ENCODE measurements around the gene CCDC178.
"Not testable (repeated sequence)": the region's sequence is repeated elsewhere in the genome, so short reads cannot be mapped to it uniquely, and the experiment has no call there.

CCDC178 gene

GRCh38 chr18:32998285-32998684 lies 442.2 kb downstream of the CCDC178 start:
- DNase-seq (ENCODE audit: low read depth), result no peak

- DNase-seq (ENCODE audit: low read depth), result no peak
Measured at GRCh38 chr18:32983721-32984120, 456.8 kb downstream of the CCDC178 start.

- DNase-seq (ENCODE audit: low read depth), result no peak
Measured at GRCh38 chr18:32980896-32981295, 459.6 kb downstream of the CCDC178 start.

GRCh38 chr18:32975501-32975900 lies 465.0 kb downstream of the CCDC178 start:
- no peak for DNase-seq (ENCODE audit: low read depth)

- no peak for DNase-seq (ENCODE audit: low read depth)
Measured at GRCh38 chr18:32975163-32975436, 465.4 kb downstream of the CCDC178 start.

GRCh38 chr18:32974421-32975162 lies 465.9 kb downstream of the CCDC178 start:
- no peak for DNase-seq (ENCODE audit: low read depth)

GRCh38 chr18:32968248-32968647 lies 472.3 kb downstream of the CCDC178 start:
- DNase-seq (ENCODE audit: low read depth), result no peak

- DNase-seq (ENCODE audit: low read depth), result no peak
Measured at GRCh38 chr18:32966141-32966540, 474.4 kb downstream of the CCDC178 start.

GRCh38 chr18:32961538-32961937 lies 479.0 kb downstream of the CCDC178 start:
- no peak for DNase-seq (ENCODE audit: low read depth)

GRCh38 chr18:32958746-32959145 lies 481.8 kb downstream of the CCDC178 start:
- no peak for DNase-seq (ENCODE audit: low read depth)

- peak; percentile 72 for DNase-seq (ENCODE audit: low read depth)
Measured at GRCh38 chr18:32956591-32957315, 483.8 kb downstream of the CCDC178 start.

GRCh38 chr18:32952318-32952717 lies 488.2 kb downstream of the CCDC178 start:
- DNase-seq (ENCODE audit: low read depth), result not testable (repeated sequence)

- DNase-seq (ENCODE audit: low read depth), result no peak
Measured at GRCh38 chr18:32937597-32937996, 502.9 kb downstream of the CCDC178 start.

GRCh38 chr18:32937066-32937465 lies 503.5 kb downstream of the CCDC178 start:
- DNase-seq (ENCODE audit: low read depth), result no peak

GRCh38 chr18:32934201-32934600 lies 506.3 kb downstream of the CCDC178 start:
- no peak for DNase-seq (ENCODE audit: low read depth)

GRCh38 chr18:32930695-32931301 lies 509.7 kb downstream of the CCDC178 start:
- peak; percentile 48 for DNase-seq (ENCODE audit: low read depth)

GRCh38 chr18:32929213-32929612 lies 511.3 kb downstream of the CCDC178 start:
- no peak for DNase-seq (ENCODE audit: low read depth)

GRCh38 chr18:32922951-32923430 lies 517.5 kb downstream of the CCDC178 start:
- DNase-seq (ENCODE audit: low read depth), result no peak

GRCh38 chr18:32920796-32921787 lies 519.4 kb downstream of the CCDC178 start:
- DNase-seq (ENCODE audit: low read depth), result peak; percentile 92

GRCh38 chr18:32919799-32920198 lies 520.7 kb downstream of the CCDC178 start:
- peak; percentile 18 for DNase-seq (ENCODE audit: low read depth)

GRCh38 chr18:32918692-32919250 lies 521.8 kb downstream of the CCDC178 start:
- no peak for DNase-seq (ENCODE audit: low read depth)

- DNase-seq (ENCODE audit: low read depth), result no peak
Measured at GRCh38 chr18:32915516-32915915, 525.0 kb downstream of the CCDC178 start.
